OCI-LY3 (cell line): ENCODE data around the gene PLD2.

Experiments
- EZH2phosphoT487 ChIP-seq: fragments of 200-600 bp; shearing (Covaris generic); IDR thresholded peaks from 2 replicates; pipeline ENCODE4 v1.6.1; 2018; ENCODE audit warnings: antibody characterized with exemption, mixed run types, low read depth
- TF ChIP-seq, protein P1 (sequence below): fragments of 200-600, 300-600 bp; sonication (generic); IDR thresholded peaks from 2 replicates; pipeline ENCODE4 v1.5.1; 2014; ENCODE audit warnings: antibody characterized with exemption, low read length, low read depth

DNA sequence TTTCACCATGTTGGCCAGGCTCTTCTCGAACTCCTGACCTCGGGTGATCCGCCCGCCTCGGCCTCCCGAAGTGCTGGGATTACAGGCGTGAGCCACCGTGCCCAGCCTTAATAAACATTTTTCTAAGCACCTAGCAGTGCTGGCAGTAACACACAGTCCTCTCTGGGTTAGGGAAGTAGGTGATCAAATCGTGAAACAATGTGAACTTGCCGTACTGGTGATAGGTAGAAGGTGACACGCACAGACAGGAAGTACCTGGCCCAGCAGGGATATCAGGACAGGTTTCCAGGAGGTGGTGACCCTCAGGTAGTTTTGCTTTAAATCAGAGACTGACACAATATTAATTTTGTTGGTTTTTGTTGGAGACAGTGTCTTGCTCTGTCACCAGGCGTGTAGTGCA lies 4.5 kb downstream of the PLD2 start:
- TF ChIP-seq, protein P1, sequence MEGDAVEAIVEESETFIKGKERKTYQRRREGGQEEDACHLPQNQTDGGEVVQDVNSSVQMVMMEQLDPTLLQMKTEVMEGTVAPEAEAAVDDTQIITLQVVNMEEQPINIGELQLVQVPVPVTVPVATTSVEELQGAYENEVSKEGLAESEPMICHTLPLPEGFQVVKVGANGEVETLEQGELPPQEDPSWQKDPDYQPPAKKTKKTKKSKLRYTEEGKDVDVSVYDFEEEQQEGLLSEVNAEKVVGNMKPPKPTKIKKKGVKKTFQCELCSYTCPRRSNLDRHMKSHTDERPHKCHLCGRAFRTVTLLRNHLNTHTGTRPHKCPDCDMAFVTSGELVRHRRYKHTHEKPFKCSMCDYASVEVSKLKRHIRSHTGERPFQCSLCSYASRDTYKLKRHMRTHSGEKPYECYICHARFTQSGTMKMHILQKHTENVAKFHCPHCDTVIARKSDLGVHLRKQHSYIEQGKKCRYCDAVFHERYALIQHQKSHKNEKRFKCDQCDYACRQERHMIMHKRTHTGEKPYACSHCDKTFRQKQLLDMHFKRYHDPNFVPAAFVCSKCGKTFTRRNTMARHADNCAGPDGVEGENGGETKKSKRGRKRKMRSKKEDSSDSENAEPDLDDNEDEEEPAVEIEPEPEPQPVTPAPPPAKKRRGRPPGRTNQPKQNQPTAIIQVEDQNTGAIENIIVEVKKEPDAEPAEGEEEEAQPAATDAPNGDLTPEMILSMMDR, result no peak
- no peak for TF ChIP-seq EZH2phosphoT487
